Right renal pelvis (tissue), 4 donors: Measurements from ENCODE around the gene RAC2. TPM values are rescaled to one million over a fixed set of nuclear protein-coding genes. Genes with fewer than 3 reads are reported as not detected.

Experiments
- DNase-seq, 4 donors: peaks; one replicate each; pipeline ENCODE4 v3.0.0-alpha.2; 2013; ENCODE audit warnings: low read depth in 4 of 4, low spot score in 3 of 4, missing footprints in 1 of 4
- polyA plus RNA-seq, 4 donors: library from polyadenylated mRNA; unstranded; fragments of 120-200 nt; gene quantifications; one replicate each; pipeline ENCODE4 v1.2.1, GENCODE V29; 2013; ENCODE audit not compliant: insufficient read length in 4 of 4

Gene RAC2
- 1 to 10 TPM; 6.5 to 9.1 (median 7.2) TPM for polyA plus RNA-seq

DNA sequence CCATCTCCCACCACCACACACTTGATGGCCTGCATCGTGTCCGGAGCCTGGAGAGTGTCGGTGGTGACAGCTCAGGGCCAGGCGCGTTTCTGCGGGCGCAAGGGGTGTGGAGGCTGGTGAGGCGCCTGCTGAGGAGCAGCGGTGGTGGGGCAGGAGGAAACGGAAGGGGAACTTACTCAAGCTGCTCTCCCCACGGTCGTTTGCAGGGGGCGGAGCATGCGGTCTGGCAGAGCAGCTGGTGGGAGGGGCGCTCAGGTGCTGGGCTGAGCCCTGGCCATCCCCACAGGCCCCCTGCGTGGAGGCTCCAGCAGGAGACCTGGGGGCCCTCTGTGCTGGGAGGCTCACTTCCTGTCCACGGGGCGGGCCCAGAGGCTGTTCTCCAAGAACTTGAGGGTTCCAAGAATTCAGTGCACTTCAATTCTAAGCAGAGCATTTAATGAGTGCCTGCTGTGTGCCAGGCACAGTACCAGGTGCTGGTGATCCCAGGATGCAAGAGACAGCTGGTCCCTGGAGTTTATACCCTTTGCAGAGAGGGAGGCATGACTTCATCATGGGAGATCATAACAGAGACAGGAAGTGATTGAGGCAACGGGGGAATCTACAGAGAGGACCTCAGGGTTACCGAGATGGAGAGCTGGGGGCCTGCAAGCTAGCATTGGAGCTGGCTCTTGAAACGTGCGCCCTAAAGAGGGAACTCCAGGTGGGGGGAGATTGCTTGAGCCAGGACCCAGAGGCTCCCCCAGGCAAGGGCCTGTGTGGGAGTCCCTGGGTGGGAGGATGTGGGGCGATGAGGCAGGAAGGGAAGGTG lies at the start of gene RAC2:
Gene RAC2, minus strand, starts transcription at position 156 of the 808 bp plus-strand sequence. Its CDS starts 121 bp downstream, at position 35.
- DNase-seq, result no peak

DNA sequence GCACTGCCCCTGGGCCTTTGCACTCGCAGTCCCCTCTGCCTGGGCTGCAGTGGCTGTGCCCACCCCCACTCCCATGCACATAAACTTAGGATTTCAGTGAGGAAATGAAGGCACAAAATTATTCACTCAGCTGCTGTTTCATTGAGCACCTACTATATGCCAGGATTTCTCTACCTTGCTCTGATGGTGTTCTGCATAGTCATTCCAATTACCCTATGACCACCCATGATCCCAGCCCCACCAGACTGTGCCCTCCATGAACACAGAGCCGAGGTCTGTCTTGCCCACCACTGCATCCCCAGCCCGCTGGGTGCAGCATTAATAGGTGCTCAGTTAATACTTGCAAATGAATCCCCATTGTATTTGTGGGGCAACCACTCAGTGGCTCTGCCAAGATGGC lies 49.1 kb upstream of the RAC2 start:
- no peak for DNase-seq

DNA sequence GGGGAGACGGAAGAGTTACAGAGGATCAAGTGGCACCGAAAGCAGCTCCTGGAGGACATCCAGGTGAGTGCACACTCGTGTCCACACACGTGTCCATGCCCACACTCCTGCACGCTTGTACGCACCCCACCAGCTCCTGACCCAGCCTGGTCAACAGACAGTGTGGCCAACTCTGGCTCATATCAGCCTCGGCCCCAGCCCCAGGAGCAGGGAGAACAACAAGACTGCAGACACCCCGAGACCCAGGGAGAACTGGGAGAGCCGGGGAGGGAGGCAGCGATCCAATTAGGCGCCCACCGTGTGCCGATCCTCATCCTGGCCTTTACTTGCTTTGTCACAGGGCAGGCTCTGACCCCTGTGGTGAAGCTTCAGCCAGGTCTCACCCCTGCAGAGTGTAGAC lies 48.6 kb upstream of the RAC2 start:
- DNase-seq, result no peak

DNA sequence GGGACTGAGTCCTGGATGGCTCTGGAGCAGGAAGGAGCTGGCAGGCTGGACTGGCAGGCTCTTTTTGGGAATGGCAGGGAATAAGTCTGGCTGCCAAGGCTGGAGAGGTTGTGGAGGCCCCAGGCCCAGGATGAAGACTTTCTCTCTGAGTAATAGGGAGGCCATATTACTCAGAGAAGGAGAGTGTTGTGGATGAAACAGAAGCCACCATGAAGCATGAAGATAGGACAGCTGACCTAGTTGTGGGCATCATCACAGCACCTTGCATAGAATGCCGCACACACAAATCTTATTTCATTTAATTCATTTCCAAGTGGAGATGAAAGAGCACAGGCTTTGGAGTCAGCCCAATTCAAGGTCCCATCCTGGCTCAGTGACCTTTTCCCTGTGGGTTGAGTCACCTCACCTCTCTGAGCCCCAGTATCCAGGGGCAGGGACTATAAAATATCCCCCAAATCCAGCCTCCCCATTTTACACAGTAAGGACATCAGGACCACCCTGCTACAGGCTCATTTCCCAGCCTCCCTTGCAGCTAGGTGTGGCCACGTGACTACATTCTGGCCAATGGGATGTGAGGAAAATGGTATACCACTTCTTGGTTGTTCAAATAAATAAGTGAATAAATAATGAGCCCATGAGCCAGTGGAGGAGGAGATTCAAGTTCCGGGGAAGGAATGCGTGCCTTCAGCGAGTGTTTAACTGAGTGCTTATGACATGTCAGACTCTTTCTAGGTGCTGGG lies 47.7 kb upstream of the RAC2 start:
- DNase-seq, result no peak

DNA sequence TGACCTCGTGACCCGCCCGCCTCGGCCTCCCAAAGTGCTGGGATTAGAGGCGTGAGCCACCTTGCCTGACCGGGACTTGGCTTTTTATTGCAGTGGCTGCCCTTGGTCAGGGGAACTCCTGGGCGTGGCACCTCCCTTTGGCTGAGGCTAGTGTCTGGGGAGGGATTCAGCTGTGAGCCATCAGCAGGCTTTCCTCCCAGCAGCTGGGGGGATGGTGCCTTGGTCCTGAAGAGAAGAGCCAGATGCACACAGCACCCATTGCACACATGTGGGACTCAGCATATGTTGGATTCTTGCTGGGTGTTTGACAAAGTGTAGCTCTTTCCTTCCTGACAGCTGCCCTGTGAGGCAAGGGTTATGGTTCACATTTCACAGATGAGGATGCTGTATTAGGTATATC lies 46.7 kb upstream of the RAC2 start:
- no peak for DNase-seq

DNA sequence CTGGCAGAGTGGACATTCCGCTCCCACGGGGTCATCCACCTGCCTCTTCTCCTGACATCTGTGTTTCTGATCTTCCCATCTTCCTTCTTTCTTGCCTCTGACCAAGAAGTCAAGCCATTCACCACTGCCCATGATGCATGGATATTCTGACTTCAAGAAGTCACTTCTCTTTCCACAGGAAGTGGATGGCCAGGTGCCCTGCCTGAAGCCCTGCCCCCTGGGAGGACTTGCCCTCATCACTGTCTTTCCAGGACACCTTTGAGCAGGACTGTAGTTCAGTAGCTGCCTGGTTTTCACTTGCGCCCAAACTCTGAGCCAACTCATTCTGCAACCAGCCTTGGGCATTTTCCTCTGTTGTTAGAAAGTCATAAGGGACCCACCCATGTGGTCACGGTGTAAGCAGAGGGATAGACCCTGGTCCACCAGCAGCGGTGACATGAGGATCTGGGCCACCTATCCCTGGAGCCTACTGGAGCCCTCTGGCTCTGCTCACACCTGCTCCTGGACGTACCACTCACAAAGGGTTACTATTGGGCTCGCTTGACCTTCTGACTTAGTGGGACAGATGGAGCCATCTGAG lies 45.2 kb upstream of the RAC2 start:
- no peak for DNase-seq

DNA sequence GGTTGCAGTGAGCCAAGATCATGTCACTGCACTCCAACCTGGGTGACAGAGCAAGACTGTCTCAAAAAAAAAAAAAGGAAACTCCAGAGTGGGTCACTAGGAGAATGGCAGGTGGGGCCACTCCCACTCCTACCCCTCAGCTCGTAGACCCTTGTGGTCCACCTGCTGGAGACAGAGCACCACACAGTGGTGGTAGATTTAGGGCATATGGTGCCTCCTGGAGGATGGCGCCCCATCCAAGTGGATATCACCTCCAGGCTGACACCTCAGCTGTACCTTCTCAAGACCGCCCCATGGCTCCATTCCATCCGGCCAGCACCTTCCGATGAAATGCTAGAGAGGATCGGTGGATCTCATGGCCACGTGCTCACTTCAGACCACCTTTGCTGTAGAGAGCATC lies 44.5 kb upstream of the RAC2 start:
- DNase-seq, result no peak

DNA sequence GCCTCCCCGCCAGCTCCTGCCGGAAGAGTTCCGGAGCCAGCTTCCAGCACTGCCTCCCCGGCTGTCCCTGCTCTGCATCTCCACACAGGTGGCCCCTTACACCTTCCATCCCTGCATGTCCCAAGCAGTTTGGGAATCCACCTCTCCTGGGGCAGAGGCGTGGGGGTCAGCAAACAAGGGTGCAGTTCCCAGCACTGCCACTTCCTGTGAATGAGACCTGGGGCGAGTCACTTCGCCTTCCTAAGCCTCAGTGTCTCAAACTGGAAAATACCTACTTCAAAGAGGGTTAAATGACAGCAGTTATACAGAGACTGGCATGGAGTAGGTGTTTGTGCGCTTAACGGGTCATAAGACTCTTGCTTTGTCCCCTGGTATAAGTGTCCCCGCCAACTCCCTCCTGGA lies 43.5 kb upstream of the RAC2 start:
- no peak for DNase-seq

DNA sequence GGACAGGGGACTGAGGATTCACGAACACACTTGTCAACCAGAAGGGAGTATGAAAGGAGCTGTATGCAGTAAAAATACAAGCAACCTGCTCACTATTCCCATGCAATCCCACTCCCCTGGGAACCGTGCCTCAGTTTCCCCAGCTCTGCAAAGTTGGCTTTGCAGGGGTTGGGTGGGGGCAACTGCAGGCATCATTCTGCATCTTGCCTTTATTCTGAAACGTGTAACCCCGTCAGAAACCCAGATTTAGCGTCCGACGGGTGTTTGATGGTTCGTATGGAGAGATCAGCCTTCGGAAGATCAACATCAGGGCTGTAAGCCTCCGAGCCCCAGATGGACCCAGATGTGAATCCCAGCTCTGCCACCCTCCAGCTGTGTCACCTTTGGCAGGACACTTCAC lies 41.9 kb upstream of the RAC2 start:
- no peak for DNase-seq

DNA sequence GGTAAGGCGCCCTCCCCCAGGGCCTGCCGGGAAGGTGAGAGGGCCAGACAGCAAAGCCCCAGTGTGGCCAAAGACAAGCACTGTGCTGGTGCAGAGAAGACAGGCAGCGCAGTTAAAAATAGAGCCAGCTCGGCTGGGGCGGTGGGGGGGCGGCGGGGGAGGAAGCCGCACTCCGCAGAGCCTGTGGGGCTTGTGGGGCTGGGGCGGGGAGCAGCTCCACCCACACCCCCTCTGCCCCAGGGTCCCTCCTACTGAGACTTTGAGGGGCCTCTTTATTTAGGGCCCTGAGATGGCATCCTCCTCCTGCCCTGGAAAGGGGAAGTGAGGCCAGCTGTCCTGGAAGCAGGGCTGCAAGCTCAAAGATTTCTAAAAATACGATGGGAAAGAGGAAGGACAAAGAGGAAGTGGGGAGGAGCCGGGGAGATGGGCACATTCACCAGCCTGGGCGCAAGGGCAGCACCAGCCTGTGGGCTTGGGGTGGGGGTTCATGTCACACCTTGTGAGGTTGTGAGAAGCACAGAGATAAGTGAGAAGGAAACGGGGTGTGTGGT lies 40.8 kb upstream of the RAC2 start:
- DNase-seq, result no peak

DNA sequence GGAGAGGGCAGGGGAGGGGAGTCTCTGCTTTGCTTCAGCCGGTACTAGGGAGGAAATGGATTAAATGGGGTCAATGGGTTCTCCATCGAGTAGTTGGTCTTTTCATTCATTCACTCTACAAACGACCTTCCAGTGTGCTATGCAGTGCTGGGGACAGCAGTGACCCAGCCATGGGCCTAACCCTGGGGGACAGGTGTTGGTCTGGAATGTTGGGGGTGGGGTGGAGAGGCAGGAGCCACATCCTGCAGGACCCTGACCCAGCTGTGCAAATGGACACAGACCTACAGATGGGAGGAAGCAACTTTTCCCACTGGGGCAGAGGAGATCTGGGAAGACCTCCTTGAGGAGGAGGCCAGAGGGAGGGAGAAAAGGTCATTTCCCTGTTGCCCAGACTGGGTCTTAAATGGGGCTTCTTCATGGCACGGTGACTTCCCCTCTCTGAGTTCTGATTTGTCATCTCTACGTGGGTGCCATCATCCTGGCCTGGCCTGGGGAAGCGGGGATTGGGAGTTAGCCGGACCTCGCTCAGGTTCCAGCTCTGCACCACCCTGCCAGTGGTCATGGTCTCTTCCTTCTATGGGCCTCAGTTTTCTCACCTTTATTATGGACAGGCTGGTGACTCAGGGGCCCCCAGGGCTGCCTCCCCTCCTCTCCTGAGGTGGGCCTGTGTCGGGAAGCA lies 40.2 kb upstream of the RAC2 start:
- DNase-seq, result no peak

DNA sequence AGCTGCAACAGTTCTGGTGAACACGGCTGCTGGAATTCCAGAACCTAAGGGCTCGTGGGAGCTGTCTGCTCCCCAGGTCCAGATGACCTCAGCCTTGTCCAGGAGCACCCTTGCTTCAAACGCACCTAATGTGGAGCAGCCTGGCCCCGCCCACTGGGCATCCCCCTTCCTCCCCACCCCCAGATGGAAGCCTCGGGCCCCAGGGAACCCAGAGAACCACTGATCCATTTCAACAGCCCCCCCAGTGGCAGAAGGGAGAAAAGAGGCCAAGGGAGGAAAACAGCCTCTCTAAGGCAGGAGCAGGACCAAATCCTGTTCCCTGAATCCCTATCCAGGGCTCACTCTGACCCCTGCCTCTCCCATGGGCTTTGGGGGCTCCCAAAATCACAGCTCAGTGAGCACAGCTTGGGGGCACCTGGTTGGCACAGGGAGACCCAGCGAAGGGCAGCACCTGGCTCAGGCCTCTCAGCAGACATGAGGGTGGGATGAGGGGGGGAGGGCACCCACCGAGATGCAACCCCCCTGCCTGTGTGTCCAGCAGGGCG lies 39.4 kb upstream of the RAC2 start:
- DNase-seq, result no peak

DNA sequence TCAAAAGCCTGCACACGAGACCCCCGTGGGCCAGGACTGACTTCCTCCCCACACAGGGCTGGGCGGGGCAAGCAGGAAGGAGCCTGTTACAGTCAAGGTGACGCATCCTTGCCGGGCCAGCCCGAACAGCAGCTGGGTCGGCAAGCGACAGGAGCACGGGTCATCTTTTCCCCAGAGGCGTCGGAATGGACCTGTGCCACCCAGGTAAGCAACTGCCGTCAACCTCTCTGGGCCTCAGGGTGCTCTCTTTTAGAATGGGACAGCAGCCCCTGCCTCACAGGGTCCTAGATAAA lies 38.3 kb upstream of the RAC2 start, which contains the start of gene CYTH4:
Gene CYTH4, plus strand, starts transcription at position 124 of the 293 bp plus-strand sequence. Its CDS starts 62 bp downstream, at position 186.
- DNase-seq, result no peak

DNA sequence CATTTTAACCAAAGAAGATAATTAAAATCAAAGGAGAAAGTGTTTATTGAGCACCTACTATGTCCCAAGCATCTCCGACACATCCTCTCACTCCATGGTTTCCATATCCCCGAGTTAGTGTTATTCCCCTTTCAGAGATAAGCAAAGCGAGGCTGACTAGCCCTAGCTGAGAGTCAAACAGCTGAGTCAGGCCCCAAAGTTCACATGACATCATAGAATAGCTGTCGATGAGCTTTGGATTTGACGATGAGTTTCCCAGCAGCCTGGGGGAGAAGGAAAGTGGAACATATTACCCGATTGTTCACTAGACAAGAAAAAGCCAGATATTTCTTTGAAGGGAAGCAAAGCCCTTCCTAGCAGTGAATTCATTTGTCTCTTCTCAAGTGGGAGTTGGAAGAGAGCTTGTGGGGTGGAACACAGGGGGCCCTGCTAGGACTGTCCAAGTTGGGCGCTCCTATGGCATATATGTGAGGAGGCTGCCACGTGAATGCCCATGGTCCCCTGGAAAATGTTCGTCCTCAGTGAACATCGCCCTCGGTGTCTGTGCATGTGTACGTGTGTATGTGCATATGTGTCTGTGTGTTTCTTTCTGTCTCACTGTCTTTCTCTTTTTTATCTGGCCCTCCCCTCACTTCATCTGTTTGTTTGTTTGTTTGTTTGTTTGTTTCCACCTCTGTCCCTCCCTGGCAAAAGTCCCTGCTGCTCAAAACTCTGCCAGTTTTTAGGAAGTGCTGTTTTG lies 37.7 kb upstream of the RAC2 start:
- no peak for DNase-seq

DNA sequence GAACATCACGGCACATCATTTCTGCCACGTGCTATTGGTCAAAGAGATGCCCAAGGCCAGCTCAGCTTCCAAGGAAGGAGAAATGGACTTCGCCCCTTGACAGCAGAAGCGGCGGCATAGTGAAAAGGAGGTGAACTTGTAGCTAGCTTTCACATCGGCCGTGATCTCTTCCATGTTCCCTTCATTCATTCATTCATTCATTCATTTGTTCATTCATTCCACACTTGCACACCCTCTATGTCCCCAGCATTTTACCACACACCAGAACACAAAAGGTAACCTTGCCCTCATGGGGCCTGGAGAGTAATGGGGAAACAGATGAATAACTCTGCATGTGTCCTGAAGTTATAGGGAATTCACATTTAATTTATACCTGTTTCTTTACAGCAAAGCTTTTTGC lies 37.1 kb upstream of the RAC2 start:
- no peak for DNase-seq

DNA sequence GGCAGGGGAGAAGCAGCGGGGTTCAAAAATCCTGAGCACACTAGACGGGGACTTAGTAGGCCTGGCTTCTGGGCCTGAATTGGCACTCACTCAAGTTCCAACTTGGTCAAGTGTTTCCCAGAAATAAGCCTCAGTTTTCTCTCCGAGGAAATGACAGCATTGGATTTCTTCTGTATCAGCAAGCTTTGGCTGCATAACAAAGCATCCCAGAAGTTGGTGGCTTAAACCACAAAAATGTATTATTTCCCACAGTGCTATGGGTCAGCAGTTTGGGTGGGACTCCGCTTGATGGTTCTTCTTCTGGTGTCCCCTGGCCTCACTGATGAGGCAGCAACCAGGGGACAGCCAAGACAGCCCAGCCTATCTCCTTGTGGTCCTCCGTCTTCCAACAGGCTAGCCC lies 36.6 kb upstream of the RAC2 start:
- DNase-seq, result no peak

DNA sequence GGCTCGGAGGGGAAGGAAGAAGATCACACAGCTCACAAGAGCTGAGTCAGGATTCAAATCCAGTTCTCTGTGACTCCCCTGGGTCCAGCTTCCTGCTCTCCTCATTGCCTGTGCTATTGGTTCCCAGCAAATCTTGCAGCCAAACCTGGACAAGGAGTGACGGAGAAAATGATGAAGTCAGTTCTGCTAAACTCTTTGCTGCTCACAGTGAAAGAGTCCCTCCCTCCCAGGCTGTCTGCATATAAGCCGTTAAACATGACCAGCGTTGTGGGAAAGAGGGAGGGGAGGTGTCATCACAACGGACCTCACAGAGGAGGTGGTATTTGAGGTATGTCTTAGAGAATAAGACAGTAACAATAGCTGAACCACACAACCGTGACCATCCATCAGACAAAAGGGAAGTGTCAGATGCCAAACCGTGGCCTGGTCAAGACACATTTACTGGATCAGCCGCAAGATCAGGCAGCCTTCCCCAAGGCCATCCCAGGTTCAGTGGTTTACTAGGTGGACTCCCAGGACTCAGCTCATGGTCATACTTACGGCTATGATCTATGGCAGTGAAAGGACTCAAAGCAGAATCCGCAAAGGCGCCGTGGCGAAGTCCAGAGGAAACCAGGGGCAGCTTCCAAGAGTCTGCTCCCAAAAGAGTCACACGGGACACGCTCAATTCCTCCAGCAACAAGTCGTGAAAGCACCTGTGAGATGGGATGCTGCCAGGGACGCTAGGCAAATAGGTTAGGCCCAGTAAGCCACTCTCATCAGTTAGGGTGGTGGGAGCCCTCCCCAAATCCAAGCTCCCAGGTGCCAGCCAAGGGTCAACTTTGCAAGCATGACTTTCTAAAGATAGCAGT lies 35.5 kb upstream of the RAC2 start:
- no peak for DNase-seq

DNA sequence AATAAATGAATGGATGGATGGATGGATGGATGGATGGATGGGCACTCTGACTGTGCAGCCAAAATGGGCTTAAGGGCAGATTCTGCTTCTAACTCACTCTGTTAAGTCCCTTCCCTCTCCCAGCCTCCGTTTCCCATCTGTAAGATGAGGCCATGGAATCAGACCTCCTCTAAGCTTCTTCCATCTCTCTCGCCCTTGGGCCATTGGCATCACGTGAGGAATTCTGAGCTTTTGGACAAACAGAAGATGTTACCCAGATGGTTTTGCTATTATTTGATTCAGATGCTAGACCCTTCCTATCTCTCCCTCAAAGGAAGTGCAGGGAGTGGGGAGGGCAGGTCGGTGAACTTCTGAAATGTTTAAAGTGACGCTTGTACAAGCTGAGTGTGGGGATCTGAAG lies 34.2 kb upstream of the RAC2 start:
- no peak for DNase-seq

DNA sequence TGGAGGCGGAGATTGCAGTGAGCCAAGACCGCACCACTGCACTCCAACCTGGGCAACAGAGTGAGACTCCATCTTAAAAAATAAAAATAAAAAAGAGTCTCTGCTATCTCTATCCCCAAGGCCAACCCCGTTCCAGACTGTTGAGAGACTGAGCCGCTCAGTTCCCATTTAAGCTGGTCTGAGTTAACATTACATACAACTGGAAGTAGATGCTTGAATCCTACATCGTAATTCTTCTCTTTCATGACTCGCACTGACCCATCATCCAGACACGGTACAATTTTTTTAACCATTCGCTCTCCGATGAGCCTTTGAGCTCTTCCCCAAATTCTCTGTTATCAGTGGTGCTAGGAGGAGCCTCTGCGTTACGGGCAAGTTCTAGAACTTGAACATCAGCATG lies 33.3 kb upstream of the RAC2 start:
- DNase-seq, result no peak
